HG03039 (cell line): ENCODE results near the gene HOXA1.

Source experiments
- ATAC-seq: cut with Tn5 transposase; IDR thresholded peaks from one replicate; pipeline ENCODE4 v1.9.1; 2021; ENCODE audit warnings: mild to moderate bottlenecking, moderate library complexity; ENCODE audit not compliant: unreplicated experiment

HOXA1 gene

DNA sequence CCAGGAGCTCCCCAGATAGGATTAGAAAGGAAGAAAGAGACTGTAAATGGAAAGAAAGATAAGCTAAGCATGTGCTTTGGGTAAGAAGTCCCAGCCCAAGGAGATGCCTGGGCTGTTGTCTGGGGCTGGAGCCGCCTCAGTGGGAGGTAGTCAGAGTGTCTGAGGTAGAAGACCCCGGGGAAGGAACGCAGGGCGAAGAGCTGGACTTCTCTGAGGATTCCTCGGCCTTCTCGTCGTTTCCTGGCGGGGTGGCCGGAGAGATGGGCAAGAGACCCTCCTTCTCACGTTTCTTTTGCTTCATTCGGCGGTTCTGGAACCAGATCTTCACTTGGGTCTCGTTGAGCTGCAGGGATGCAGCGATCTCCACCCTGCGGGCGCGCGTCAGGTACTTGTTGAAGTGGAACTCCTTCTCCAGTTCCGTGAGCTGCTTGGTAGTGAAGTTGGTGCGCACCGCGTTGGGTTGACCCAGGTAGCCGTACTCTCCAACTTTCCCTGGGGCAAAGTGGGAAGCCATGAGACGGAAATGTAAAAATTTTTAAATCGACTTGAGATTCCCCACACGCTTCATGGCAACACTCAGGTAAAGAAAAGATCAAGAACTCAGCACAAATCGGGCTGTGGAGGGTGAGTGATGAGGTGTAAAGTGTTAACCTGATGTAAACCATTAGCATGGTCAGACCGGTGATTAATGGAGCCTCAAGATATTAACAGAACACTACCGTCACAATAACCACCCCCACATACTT is 1.3 kb downstream of the HOXA1 start:
- no peak for ATAC-seq

DNA sequence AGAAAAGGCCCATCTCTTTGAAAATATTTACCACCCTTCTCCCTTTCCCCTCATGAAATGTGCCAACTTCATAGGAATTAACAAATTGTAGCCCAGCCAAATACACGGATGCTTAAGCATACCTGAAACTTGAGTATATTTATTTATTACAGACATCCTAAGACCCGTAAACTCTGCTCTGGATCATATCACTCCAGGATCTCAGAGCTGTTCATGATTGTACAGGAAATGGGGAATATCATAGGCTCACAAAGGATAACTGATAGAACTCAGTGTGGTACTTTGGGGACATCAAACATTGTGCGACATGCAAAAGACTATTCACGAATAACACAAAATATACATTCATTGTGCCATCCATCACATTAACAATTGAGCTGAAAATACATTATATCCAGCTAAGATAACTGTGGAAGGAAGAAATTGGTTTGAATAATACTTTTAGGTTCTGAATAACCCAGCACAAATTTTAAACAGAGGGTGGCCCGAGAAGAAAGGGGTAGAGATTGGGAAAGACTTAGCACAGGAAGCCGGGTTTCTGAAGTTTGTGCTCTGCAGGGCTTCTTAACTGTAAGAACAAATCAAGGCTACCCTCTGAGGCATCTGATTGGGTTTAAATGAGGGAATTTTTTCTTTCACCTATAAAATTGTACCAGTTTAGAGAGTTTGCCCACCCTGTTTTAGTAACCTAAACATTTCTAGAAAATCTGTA is 2.5 kb downstream of the HOXA1 start:
- no peak for ATAC-seq

DNA sequence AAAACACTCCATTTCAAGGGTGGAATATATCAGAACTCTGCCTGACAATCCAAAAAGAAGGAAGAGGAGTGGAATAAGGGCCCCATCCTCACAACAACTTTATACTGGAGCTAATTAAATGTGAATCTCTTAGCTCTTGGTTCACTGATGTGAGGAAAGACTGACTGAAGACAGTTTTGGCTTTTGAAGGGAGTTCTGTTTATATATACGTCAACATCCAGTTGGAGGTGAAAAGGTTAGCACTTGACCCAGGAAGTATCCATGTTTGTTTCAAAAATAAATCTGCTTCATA is 3.0 kb downstream of the HOXA1 start:
- ATAC-seq: no peak

DNA sequence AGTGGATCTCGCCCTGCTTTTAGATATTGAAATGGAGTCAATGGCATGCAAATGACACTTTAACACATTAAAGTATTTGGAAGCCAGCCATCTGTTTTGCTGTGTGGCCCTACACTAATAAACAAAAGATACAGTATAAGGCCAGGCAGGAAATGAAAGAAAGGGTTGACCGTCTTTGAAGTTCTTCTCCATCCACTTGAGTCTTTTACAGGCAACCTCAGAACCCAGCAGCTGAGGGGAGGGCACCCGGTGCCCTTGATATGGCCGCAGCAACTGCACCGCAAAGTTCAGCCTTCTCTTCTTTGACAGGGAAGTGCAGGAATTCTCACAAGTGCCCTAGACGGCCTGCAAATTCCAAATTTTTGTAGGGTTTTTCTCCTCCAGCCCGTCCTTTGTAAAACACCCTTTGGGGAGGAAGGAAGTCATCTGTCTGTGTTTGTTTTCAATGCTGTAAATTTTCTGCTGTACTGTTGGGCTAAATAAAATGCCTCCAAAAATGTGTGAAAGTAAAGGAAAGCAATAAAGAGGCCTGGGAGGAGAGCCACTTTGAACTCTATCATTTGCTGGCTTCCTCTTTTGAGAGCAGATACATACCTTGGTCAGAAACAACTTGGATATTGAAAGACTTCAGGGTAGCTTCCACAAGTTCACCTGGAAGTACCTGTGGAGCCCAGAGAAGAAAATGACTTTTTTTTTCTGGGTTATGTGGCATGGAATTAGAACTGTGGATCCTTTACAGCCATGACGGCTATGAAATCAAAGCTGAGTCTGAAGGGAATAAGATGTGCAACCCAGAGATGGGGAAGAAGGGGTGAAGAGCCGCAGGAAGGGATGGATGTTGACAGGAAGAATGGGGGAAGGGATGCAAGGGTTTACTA is 3.6 kb downstream of the HOXA1 start:
- no peak for ATAC-seq

DNA sequence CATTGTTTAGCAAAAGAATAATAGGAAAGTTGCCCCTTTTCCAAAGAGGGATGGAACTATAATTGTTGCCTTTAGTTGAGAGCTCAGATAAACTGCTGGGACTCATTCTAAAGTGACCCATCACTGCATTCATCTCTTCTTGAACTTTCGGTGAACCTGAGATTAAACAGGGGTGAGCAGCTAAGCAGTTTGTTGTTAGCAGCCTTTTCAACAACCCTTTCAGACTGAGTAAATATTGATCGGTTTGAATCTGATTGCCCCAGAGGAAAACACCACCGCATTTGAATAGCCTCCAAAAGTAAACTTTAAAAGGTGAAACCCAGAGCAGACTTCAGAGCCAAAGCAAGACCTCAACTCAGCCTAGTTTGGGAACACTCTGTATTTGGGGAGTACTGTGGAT is 4.7 kb downstream of the HOXA1 start:
- no peak for ATAC-seq

DNA sequence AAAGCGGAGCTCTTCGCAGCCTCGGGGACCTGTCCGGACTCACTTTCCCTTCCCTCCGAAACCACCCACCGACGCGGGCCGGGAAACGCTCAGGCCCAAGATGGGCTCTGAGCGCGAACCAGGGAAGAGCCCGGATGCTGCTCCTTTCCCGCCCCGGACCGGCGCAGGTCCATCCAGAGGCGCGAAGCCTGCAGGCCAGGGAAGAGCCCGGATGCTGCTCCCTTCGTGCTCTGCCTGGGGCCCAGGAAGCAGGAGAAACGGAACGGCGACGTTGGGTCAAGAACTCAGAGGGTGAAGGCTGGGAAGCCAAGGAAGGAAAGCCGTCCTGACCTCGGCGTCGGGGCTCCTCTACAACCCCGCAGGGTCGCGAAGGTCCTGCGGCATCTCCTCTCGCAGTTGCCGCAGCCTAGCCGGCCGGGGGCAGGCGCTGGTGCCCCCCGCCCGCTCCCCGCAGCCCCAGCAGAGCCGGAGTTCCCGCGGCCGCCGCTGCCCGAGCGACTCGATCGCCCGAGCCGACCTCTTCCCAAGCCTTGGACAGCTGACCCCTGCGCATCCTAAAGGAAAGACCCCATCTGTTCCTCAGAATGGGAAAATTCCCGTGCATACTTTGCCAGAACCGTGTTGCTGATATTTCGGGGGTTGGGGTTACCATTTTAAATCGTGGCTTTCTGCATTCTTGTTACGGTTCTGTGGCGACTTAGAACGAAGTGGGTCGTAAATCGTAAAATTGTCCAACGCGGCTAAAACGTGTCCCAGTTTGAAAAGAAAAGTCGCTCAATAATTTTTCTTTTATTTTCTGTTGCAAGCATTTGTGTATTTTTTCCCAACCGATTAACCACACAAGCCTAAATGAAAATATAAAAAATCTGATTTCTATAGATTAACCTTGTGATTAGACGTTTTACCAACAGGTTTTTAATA is 7.5 kb downstream of the HOXA1 start:
- no peak for ATAC-seq

DNA sequence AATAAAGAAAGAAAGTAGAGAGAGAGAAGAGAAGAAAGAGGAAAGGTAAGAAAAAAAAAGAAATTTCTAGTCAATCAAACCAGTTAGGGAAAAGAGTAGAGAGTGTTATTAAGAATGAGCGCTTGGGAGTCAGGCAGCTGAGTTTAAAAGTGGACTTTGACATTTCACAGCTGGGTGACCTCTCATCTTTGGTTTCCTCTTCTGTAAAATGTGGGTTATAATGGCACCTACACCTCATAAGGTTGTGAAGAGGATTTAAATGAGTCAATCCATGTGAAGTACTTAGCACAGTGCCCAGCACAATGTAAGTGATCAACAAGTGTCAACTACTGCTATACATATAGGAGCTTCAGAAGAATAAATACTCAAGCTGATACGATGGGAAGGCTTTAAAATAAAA is 12.2 kb downstream of the HOXA1 start:
- no peak for ATAC-seq

DNA sequence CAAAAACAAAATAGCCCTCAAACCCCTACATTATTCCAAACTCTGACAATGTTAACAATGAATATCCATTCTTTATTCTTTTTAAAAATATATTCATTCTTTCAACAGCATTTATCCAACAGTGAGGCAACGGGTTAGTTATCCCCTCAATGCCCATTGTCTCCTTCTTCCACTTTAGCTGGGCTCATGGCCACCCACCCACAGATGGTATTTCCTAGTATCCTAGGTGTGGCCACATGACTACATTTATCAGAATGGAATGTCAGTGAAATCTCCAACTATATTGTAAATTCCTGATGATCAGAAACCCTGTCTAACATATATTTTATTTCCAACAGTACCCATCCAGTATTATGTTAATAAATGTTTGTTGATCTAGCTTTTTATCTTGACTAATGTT is 13.6 kb downstream of the HOXA1 start:
- ATAC-seq: no peak

DNA sequence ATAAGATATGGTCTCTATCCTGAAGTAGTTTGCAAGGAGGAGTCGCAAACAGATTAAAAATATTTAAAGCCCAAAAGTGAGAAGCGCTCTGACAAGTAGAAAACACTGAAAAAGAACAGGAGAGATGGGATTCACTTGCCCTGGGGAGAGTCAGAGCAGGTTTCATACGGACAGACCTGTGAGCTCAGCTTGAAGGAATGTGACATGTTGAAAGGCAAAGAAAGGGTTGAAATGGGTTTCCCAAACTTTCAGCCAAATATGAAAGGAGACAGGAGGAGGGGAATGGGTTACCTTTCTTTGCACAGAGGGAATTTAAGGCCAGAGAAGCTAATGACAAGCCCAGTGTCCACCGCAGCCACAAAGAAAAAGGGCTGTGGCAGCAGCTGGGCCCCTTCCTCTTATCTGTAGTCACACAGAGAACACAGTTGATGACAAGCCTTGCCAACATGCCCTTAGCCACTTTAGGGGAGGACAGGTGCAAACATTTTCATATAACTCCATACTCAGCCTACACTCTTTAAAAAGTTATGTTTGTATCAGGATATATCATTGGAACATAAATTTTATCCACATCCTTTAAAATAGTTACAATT is 14.9 kb downstream of the HOXA1 start:
- no peak for ATAC-seq

DNA sequence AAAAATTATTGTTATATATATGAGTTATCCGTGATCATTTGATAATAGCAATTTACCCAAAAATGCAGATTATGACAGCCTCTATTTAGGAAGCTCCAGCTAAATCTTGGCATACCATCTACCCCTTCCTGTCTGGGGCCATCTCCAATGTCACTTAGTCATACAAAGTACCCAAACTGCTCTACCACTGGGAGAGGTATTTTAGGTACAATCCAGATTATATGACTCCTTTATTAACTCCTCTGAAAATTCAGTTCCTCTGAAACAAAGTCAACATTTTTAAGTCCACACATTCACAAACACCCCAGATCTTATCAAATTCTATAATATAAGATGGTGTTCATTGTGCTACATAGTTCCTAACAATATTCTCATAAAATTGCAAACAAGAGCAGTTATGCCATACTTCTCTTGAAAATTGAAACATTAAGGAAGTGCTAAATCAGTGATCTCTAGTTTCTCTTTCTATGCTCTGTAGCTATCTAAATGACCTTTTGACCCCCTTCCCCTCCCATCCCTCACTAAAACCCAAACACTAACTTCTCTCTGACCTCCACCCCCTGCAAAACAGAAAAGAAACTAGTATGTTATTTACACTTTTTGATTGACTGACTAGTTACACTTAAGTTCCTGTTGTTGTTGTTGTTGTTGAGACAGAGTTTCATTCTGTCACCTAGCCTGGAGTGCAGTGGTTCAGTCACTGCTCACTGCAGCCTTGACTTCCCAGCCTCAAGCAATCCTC is 16.4 kb downstream of the HOXA1 start:
- ATAC-seq: no peak

DNA sequence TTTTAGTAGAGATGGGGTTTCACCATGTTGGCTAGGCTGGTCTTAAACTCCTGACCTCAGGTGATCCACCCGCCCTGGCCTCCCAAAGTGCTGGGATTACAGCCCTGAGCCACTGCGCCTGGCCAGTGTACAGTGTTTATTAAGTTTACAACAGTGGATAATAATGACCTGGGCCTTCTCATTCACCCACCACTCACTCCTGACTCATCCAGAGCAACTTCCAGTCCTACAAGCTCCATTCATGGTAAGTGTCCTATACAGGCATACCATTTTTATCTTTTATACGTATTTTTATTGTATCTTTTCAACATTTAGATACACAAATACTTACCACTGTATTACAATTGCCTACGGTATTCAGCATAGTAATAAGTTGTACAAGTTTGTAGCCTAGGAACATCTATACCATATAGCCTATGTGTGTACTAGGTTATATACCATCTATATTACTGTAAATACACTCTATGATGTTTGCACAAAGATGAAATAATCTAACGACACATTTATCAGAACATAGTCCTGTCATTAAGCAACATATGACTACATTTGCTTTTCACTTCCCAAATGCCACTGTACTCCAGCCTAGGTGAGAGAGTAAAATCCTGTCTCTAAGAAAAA is 17.1 kb downstream of the HOXA1 start:
- no peak for ATAC-seq

DNA sequence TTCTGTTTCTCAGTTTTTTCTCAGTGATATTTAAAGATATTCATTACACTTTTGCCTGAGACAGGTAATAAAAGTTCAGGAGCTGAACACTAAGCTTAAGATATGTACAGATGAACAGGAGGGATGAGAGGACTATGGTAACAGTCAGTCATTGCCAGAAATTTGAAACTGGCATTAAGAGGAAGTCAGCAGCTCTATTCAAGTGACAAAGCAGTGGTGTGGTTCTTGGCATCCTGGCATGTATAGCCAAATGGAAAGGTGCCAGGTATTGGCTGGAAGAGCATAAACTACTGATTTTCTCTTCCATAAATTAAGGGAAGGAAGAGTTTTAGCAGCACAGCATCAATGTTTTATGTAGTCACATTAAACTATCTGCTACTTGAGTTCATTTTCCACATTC is 22.7 kb downstream of the HOXA1 start:
- ATAC-seq: no peak

DNA sequence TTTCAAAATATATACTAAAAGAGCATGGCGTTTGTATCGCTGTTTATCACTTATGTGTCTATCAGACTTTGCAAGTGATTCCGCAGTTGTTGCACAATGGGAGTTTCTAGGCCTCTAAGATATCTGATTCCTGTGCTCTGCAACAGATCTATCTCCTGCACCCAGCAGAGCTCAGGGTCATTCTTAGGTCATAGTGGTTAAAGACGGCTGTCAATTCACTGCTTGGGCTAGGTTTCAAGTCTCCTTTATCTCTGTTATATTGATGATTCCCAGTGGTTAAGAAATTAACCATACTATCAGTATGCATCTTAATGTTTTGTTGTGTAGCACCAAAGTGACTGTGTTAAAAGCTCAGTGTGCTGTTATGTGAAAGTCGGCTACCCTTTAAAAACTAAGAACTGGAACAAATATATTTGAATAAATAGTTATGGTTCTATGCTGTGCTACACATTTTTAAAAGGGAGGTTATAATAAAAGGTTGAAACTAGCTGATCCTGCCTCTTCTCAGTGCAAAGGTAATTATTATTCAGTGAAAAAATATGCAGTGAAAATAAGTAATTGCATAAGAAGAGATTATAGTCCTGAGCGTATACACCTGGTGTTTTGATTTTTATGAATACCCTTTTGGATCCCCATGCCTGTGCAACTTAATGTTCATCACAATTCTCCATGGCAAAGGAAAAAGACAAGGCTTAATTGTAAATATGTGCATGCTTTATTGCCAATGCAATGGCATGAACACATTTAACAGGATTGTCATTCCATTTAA is 24.0 kb downstream of the HOXA1 start:
- no peak for ATAC-seq

DNA sequence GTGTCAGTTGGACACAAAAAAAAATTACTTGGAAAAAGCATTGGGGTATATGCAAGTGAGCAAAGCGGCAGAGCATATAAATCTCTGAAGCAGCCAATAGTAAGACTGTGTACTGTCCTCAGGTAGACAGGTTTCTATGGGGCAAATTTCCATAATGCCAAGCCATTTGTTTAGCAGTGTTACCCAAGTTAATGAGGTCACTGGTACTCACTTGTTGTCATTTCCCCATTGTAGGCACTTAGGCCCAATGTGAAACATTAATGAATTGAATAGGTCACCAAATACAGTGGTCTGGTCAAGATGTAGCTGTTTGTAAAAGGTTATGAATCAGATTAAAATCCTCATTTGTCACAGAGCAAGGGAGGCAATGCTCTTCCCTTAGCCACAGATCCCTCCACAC is 27.5 kb downstream of the HOXA1 start:
- ATAC-seq: no peak

DNA sequence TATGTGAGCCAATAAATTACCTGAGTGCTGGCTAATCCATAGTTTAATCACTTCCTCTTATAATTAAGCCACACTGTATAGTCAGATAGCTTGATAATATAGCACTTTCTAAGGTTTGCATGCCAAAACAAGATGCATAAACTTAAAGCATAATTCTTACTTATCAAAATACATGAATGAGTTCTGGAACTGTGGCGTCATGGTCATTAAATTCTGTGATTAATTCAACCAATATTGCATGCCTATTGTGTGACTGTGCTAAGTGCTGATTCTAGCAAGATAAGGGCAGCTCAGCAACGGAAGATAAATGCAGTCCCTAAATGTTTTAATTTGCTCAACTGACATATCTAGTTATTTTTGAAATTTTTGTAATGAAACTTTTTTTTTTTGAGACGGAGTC is 29.7 kb downstream of the HOXA1 start:
- no peak for ATAC-seq

DNA sequence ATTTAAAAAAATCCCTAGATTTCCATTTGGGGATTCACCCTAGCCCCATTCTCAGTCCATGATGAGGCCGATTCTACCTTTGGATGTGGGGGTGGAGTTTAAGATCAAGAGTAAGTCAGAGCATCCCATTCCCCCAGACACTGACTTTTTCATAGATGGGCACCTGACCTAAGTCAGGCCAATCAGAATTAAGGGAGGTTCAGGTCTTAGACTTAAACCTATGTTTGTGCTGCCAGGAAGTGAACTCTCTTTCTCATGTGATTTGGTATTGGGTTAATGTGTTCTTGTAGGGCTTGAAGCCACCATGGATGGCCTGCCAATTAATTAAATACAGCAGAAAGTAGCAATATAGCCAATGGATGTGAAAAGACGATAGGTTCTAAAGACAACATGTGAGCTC is 30.1 kb downstream of the HOXA1 start:
- ATAC-seq: no peak

DNA sequence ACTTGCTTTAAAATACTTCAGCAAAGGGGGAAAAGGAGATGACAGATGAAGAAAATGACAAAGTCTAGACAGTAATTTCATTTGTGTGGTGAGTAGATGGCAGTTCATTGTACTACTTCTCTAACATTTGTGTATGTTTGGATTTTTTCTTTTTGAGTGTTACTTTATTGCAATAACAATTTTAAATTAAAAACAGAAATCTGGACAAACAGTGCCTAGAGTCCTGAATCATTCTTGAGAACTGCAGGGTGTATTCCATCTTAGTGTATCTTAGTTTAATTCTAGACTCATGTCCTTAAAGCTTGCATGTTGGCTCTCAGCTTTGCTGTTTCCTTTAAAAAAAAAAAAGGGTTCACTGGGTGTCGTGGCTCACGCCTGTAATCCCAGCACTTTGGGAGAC is 31.1 kb downstream of the HOXA1 start:
- ATAC-seq: no peak

DNA sequence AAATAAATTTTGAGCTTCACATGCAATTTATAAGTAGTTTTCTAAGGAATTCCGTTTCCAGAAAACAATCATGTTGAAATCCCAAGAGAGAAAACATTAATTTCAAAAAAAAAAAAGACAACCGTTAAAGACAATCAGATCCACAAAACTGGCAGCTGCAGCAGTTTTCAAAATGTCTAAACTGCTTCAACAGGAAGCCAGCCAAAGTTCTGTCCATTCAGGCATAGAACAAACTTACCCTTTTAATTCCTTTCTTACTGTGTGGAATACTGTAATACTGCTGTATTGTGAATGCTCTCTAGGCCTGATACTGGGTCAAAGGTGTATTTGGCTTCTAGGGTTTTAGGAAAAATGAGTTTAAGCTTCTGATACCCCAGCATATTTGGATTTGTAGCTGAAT is 31.6 kb downstream of the HOXA1 start:
- no peak for ATAC-seq

DNA sequence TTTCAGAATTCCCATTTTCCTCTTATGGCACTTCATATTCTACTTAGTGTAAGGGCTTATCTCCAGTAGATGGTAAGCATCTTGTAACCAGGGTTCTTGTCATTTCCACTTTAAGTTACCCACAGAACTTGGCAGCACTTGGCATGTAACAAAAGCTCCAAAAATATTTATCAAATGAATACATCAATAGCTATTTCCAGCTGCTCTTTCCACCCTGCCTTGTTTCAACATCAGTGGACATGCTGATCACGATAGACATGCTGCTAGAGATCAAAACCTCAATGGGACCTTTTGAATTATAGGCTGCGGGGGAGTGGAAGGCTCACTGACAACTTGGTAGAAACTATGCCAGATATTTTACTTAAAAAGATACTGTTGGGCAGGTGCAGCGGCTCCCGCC is 32.9 kb downstream of the HOXA1 start:
- no peak for ATAC-seq
